GM12878 (cell line): ENCODE results near the gene RBM6. TPM values are rescaled to one million over a fixed set of nuclear protein-coding genes. Genes with fewer than 3 reads are reported as not detected.

Experiments
- ATF7 ChIP-seq: fragments of 450-650 bp; IDR thresholded peaks from 2 replicates; pipeline ENCODE4 v1.6.1; 2016; ENCODE audit warnings: low read depth, mild to moderate bottlenecking
- CBX5 ChIP-seq: sonication (generic); IDR thresholded peaks from 2 replicates; pipeline ENCODE4 v1.6.1; 2016; ENCODE audit warnings: low read depth, moderate library complexity, mild to moderate bottlenecking, inconsistent platforms
- CHD4 ChIP-seq: fragments of 200-600 bp; sonication (generic); IDR thresholded peaks from 2 replicates; pipeline ENCODE4 v1.6.1; 2016; ENCODE audit warnings: mild to moderate bottlenecking
- CREB1 ChIP-seq: IDR thresholded peaks from 2 replicates; pipeline ENCODE4 v1.6.1; 2012; ENCODE audit warnings: low read depth, mild to moderate bottlenecking, inconsistent platforms
- IKZF2 ChIP-seq, 2 experiments: fragments of 450-650 bp; IDR thresholded peaks; 2 replicates each; pipeline ENCODE4 v1.6.1; 2017; ENCODE audit warnings: mild to moderate bottlenecking in 2 of 2, moderate library complexity in 2 of 2
- MEF2B ChIP-seq: fragments of 450-650 bp; IDR thresholded peaks from 2 replicates; pipeline ENCODE4 v1.6.1; 2018; ENCODE audit warnings: mild to moderate bottlenecking, moderate library complexity; ENCODE audit not compliant: partially characterized antibody, poor library complexity, severe bottlenecking
- MTA3 ChIP-seq: IDR thresholded peaks from 2 replicates; pipeline ENCODE4 v1.6.1; 2012; ENCODE audit warnings: low read length, inconsistent platforms, borderline replicate concordance
- MYB ChIP-seq: fragments of 150-350 bp; IDR thresholded peaks from 2 replicates; pipeline ENCODE4 v1.6.1; 2014; ENCODE audit warnings: mild to moderate bottlenecking, low read depth, low read length, borderline replicate concordance
- PAX5 ChIP-seq: IDR thresholded peaks from 2 replicates; pipeline ENCODE4 v1.6.1; 2011; ENCODE audit warnings: low read depth, low read length, borderline replicate concordance
- POLR2A ChIP-seq: IDR thresholded peaks from 2 replicates; pipeline ENCODE4 v1.6.1; 2011; ENCODE audit warnings: low read depth, mild to moderate bottlenecking, low read length
- RUNX3 ChIP-seq: IDR thresholded peaks from 2 replicates; pipeline ENCODE4 v1.6.1; 2012; ENCODE audit warnings: low read length, inconsistent platforms
- SMARCA5 ChIP-seq: fragments of 450-650 bp; IDR thresholded peaks from 2 replicates; pipeline ENCODE4 v1.6.1; 2017; ENCODE audit warnings: mild to moderate bottlenecking
- SP1 ChIP-seq: IDR thresholded peaks from one replicate; pipeline ENCODE4 v1.6.1; 2011; ENCODE audit warnings: low read depth, low read length
- SREBF1 ChIP-seq: IDR thresholded peaks from 2 replicates; pipeline ENCODE4 v1.6.1; 2012; ENCODE audit warnings: mild to moderate bottlenecking, low read length
- SUZ12 ChIP-seq: fragments of 200-600 bp; sonication (generic); IDR thresholded peaks from one replicate; pipeline ENCODE4 v1.6.1; 2018; ENCODE audit warnings: antibody characterized with exemption, mild to moderate bottlenecking; ENCODE audit not compliant: unreplicated experiment
- ZNF274 ChIP-seq: IDR thresholded peaks from one replicate; pipeline ENCODE4 v1.8.0; 2011; ENCODE audit not compliant: insufficient read length, insufficient read depth
- polyA plus RNA-seq, 11 experiments: library from polyadenylated mRNA; depleted of rRNA in 4 of 11; unstranded in 6 of 11; stranded (reverse) in 5 of 11; fragments of >200 nt; fragmentation: Nextera tagmentation in 4 of 11; fragmentation: Illumina TruSeq in 1 of 11; extraction: Ambion mirVana in 4 of 11; extraction: Trizol in 1 of 11; gene quantifications; 1 replicate in 1 of 11; 2 replicates in 10 of 11; pipeline versions ENCODE4 v1.2.1 to v1.2.3, GENCODE V29; 2011 to 2016; ENCODE audit warnings: inconsistent platforms in 2 of 11, missing spikeins in 2 of 11, low read depth in 1 of 11
- total RNA-seq, 4 experiments: library from RNA; depleted of rRNA in 3 of 4; stranded (reverse); fragments of >200 nt in 3 of 4; fragmentation: Illumina TruSeq in 1 of 4; extraction: Trizol in 1 of 4; gene quantifications; 2 replicates each; pipeline versions ENCODE4 v1.2.1 to v1.2.3, GENCODE V29; 2013 to 2021
- TF ChIP-seq, protein P1 (sequence below), 3 experiments: IDR thresholded peaks in 2 of 3; conservative IDR thresholded peaks in 1 of 3; 2 replicates each; pipeline ENCODE4 v1.5.1; 2011; ENCODE audit warnings: low read depth in 3 of 3, low read length in 3 of 3, mild to moderate bottlenecking in 3 of 3, control low read depth in 2 of 3, moderate library complexity in 2 of 3, inconsistent platforms in 1 of 3, mixed read lengths in 1 of 3; ENCODE audit not compliant: control insufficient read depth in 2 of 3, insufficient read depth in 1 of 3; ENCODE audit errors: extremely low read depth in 1 of 3
- TF ChIP-seq, protein P2 (sequence below): IDR thresholded peaks from 2 replicates; pipeline ENCODE4 v1.6.1; 2012; ENCODE audit warnings: low read depth, low read length, improper control_type of control experiment
- TF ChIP-seq, protein P3 (sequence below): fragments of 150-350 bp; IDR thresholded peaks from 2 replicates; pipeline ENCODE4 v1.6.1; 2016; ENCODE audit warnings: low read depth, low read length
- TF ChIP-seq, protein P4 (sequence below): IDR thresholded peaks from 2 replicates; pipeline ENCODE4 v1.6.1; 2011; ENCODE audit warnings: mild to moderate bottlenecking, low read depth, low read length, moderate library complexity; ENCODE audit not compliant: insufficient replicate concordance
- TF ChIP-seq, protein P5 (sequence below): fragments of 450-650 bp; IDR thresholded peaks from 2 replicates; pipeline ENCODE4 v1.6.1; 2016; ENCODE audit warnings: mild to moderate bottlenecking

Gene RBM6
- total and polyA plus RNA-seq, 10 of the 15 experiments (the other 5 are each of a cell fraction or from before 2014, with no cell fraction given), result 45.3 to 103 (median 81.3) TPM

DNA sequence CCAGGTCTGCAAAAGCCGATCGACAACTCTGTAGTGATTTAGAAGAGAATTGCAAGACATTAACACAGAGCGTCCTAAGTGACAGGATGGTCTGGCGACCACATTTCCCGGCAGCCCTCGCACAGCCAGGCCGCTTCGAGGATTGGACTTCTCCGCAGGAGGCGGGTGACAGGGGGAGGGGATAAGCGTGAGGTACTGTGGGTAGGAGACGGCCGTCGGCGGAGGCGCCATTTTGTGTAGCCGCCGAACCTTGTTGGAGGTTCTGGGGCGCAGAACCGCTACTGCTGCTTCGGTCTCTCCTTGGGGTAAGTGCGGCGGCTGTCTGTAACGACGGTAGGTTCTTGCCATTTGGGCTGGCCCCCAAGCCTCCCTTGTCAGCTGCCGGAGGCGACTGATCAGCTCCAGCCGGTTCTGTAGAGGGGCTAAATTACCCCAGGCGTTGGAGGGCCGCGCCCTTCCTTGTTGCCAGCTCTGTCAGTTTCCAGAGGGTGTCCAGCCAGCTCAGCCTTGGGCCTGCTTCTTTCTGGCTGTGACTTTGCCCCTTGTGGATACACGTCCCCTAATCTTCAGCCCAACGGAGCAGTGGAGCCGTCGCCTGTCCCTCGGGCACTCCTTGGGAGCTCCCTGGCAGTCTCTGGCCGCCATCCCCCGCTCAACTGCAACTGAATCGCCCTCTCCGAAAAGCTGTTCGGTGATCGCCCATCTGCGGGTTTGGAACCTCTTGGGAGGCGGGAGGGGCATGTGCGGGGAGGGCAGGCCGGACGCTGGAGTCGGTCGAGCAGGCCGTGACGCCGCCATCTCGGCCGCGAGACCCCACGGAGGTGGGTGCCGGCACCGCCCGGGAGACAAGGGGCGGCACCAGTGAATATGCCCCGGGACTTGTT is 149.0 kb downstream of the RBM6 start, which contains the start of gene RBM5 (continued):
- TF ChIP-seq ATF7 (no peak), SUZ12 (no peak), RUNX3 (peak; percentile 78), CBX5 (no peak), PAX5 (no peak), MYB (no peak), MEF2B (no peak), ZNF274 (no peak), IKZF2 (IDR thresholded peaks at IDR 0.05) (no peak), SP1 (peak; percentile 70), CREB1 (peak; percentile 75), SMARCA5 (no peak), POLR2A (peak; percentile 91), MTA3 (no peak), CHD4 (no peak), SREBF1 (no peak)
- TF ChIP-seq, protein P1, sequence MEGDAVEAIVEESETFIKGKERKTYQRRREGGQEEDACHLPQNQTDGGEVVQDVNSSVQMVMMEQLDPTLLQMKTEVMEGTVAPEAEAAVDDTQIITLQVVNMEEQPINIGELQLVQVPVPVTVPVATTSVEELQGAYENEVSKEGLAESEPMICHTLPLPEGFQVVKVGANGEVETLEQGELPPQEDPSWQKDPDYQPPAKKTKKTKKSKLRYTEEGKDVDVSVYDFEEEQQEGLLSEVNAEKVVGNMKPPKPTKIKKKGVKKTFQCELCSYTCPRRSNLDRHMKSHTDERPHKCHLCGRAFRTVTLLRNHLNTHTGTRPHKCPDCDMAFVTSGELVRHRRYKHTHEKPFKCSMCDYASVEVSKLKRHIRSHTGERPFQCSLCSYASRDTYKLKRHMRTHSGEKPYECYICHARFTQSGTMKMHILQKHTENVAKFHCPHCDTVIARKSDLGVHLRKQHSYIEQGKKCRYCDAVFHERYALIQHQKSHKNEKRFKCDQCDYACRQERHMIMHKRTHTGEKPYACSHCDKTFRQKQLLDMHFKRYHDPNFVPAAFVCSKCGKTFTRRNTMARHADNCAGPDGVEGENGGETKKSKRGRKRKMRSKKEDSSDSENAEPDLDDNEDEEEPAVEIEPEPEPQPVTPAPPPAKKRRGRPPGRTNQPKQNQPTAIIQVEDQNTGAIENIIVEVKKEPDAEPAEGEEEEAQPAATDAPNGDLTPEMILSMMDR (IDR thresholded peaks at IDR 0.05 in 2 of 3, conservative IDR thresholded peaks at IDR 0.05 in 1 of 3; ENCODE audit: control insufficient read depth in 2 of 3, extremely low read depth in 1 of 3, insufficient read depth in 1 of 3, low read depth in 3 of 3, low read length in 3 of 3), result no peak
- TF ChIP-seq, protein P2, sequence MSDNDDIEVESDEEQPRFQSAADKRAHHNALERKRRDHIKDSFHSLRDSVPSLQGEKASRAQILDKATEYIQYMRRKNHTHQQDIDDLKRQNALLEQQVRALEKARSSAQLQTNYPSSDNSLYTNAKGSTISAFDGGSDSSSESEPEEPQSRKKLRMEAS, result peak; percentile 30; the same call in 1 of the 2 replicates
- TF ChIP-seq, protein P3, sequence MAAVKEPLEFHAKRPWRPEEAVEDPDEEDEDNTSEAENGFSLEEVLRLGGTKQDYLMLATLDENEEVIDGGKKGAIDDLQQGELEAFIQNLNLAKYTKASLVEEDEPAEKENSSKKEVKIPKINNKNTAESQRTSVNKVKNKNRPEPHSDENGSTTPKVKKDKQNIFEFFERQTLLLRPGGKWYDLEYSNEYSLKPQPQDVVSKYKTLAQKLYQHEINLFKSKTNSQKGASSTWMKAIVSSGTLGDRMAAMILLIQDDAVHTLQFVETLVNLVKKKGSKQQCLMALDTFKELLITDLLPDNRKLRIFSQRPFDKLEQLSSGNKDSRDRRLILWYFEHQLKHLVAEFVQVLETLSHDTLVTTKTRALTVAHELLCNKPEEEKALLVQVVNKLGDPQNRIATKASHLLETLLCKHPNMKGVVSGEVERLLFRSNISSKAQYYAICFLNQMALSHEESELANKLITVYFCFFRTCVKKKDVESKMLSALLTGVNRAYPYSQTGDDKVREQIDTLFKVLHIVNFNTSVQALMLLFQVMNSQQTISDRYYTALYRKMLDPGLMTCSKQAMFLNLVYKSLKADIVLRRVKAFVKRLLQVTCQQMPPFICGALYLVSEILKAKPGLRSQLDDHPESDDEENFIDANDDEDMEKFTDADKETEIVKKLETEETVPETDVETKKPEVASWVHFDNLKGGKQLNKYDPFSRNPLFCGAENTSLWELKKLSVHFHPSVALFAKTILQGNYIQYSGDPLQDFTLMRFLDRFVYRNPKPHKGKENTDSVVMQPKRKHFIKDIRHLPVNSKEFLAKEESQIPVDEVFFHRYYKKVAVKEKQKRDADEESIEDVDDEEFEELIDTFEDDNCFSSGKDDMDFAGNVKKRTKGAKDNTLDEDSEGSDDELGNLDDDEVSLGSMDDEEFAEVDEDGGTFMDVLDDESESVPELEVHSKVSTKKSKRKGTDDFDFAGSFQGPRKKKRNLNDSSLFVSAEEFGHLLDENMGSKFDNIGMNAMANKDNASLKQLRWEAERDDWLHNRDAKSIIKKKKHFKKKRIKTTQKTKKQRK, result no peak
- TF ChIP-seq, protein P4, sequence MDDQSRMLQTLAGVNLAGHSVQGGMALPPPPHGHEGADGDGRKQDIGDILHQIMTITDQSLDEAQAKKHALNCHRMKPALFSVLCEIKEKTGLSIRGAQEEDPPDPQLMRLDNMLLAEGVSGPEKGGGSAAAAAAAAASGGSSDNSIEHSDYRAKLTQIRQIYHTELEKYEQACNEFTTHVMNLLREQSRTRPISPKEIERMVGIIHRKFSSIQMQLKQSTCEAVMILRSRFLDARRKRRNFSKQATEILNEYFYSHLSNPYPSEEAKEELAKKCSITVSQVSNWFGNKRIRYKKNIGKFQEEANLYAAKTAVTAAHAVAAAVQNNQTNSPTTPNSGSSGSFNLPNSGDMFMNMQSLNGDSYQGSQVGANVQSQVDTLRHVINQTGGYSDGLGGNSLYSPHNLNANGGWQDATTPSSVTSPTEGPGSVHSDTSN, result peak; percentile 62
- TF ChIP-seq, protein P5, sequence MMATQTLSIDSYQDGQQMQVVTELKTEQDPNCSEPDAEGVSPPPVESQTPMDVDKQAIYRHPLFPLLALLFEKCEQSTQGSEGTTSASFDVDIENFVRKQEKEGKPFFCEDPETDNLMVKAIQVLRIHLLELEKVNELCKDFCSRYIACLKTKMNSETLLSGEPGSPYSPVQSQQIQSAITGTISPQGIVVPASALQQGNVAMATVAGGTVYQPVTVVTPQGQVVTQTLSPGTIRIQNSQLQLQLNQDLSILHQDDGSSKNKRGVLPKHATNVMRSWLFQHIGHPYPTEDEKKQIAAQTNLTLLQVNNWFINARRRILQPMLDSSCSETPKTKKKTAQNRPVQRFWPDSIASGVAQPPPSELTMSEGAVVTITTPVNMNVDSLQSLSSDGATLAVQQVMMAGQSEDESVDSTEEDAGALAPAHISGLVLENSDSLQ, result peak; percentile 91
